Dermis blood vessel endothelial cell (primary cell): Measurements from ENCODE around the gene EIF4EBP3. TPM values are rescaled to one million over a fixed set of nuclear protein-coding genes. Genes with fewer than 3 reads are reported as not detected.

Source experiments
- DNase-seq: peaks from one replicate; pipeline ENCODE4 v3.0.0; 2010
- total RNA-seq: library from RNA; depleted of rRNA; stranded (reverse); fragments of >200 nt; gene quantifications from 2 replicates; pipeline ENCODE4 v1.2.3, GENCODE V29; 2014

EIF4EBP3 gene
- total RNA-seq, 1 donor from 2014 or later: 0.51 TPM

GRCh38 chr5:140557136-140557805, 9.8 kb downstream of the EIF4EBP3 start, which contains the start of gene SRA1:
Gene SRA1, minus strand, starts transcription at chr5:140557473. Its CDS starts 21 bp downstream, at chr5:140557452.
- peak; percentile 93 for DNase-seq

- DNase-seq: no peak
Measured at GRCh38 chr5:140557965-140558364, 10.5 kb downstream of the EIF4EBP3 start.

- DNase-seq: no peak
Measured at GRCh38 chr5:140558542-140558941, 11.1 kb downstream of the EIF4EBP3 start.

GRCh38 chr5:140560227-140560626, 12.8 kb downstream of the EIF4EBP3 start:
- no peak for DNase-seq

GRCh38 chr5:140561753-140562523, 14.5 kb downstream of the EIF4EBP3 start:
- DNase-seq: no peak

GRCh38 chr5:140563596-140563995, 16.1 kb downstream of the EIF4EBP3 start:
- DNase-seq: no peak

GRCh38 chr5:140564196-140565023, 16.9 kb downstream of the EIF4EBP3 start, which contains the start of the genes APBB3 and SLC35A4:
Gene APBB3, minus strand, starts transcription at chr5:140564598. Its CDS starts 353 bp downstream, at chr5:140564245.
Gene SLC35A4, plus strand, starts transcription at chr5:140564828. Its CDS starts 2,342 bp downstream, at chr5:140567170.
- DNase-seq: peak; percentile 99

- peak; percentile 62 for DNase-seq
Measured at GRCh38 chr5:140565024-140565779, 17.7 kb downstream of the EIF4EBP3 start.

- DNase-seq: no peak
Measured at GRCh38 chr5:140565780-140566095, 18.3 kb downstream of the EIF4EBP3 start.

GRCh38 chr5:140566665-140567064, 19.2 kb downstream of the EIF4EBP3 start:
- no peak for DNase-seq

- DNase-seq: no peak
Measured at GRCh38 chr5:140567136-140567818, 19.8 kb downstream of the EIF4EBP3 start.

- DNase-seq: no peak
Measured at GRCh38 chr5:140567871-140568270, 20.4 kb downstream of the EIF4EBP3 start.

- no peak for DNase-seq
Measured at GRCh38 chr5:140568443-140569063, 21.1 kb downstream of the EIF4EBP3 start.

- no peak for DNase-seq
Measured at GRCh38 chr5:140569197-140569596, 21.7 kb downstream of the EIF4EBP3 start.

GRCh38 chr5:140570058-140570457, 22.6 kb downstream of the EIF4EBP3 start:
- DNase-seq: no peak

- no peak for DNase-seq
Measured at GRCh38 chr5:140570488-140570887, 23.0 kb downstream of the EIF4EBP3 start.

GRCh38 chr5:140571105-140571504, 23.6 kb downstream of the EIF4EBP3 start:
- DNase-seq: no peak

GRCh38 chr5:140573683-140574082, 26.2 kb downstream of the EIF4EBP3 start:
- no peak for DNase-seq

- DNase-seq: no peak
Measured at GRCh38 chr5:140574165-140574564, 26.7 kb downstream of the EIF4EBP3 start.

GRCh38 chr5:140575309-140575708, 27.8 kb downstream of the EIF4EBP3 start:
- peak; percentile 59 for DNase-seq

GRCh38 chr5:140576776-140577201, 29.3 kb downstream of the EIF4EBP3 start:
- DNase-seq: peak; percentile 25
